ENCODE data around the gene KCNK7.
"Not testable (repeated sequence)": the region's sequence is repeated elsewhere in the genome, so short reads cannot be mapped to it uniquely, and the experiment has no call there.

The KCNK7 gene

GRCh38 chr11:65572356-65573051 lies 23.1 kb downstream of the KCNK7 start, which contains the start of gene FAM89B:
Gene FAM89B (plus strand): TSS chr11:65572538. CDS start chr11:65572670, 132 bp downstream.
- DNase-seq (ENCODE audit: low read depth): no peak

GRCh38 chr11:65571940-65572339 lies 23.7 kb downstream of the KCNK7 start:
- DNase-seq (ENCODE audit: low read depth): no peak

- DNase-seq (ENCODE audit: low read depth): no peak
These were observed 24.2 kb downstream of the KCNK7 start for GRCh38 chr11:65571420-65571819.

DNA sequence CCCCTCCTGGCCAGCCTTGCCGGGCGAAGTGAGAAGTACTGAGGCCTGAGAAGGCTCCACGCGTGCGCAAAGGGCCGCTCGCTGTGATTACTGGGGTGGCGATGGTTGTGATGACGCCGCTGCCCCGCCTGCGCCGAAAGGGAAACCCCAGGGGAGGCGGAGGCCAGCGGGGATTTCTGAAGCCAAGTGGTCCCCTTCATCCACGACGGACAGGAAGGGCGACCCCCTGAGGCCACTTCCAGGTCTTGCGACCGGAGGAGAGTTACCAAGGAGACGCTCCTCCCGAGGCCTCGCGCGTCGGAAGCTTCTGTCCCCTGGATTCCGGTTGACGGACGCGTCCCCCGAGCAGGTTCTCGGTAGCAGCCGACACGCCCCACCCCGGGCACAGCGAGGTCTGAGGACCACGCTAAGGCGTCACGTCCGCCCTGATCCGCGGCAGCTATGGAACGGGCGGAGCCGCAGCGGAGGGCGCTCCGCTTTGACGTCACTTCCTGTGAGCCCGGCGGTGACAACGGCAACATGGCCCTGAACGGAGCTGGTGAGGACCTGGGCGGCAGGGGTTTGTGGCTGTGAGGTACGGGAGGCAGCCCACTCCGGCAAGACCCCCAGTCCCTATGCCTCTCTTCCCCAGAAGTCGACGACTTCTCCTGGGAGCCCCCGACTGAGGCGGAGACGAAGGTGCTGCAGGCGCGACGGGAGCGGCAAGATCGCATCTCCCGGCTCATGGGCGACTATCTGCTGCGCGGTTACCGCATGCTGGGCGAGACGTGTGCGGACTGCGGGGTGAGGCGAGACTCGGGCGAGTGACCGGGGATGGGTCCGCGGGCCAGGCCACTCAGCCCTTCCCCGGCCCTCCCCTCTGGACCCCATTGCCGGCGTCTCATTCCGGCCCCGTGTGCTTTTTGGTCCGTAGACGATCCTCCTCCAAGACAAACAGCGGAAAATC lies 25.4 kb downstream of the KCNK7 start, which contains the start of gene ZNRD2:
TSS of gene ZNRD2 (plus strand) at position 505 of the 946 bp plus-strand sequence. CDS start at position 520, 15 bp downstream.
- DNase-seq (ENCODE audit: low read depth): peak; percentile 99

- DNase-seq (ENCODE audit: low read depth): no peak
These were observed 26.2 kb downstream of the KCNK7 start for GRCh38 chr11:65569164-65569972.

GRCh38 chr11:65565624-65566453 lies 29.8 kb downstream of the KCNK7 start:
- DNase-seq (ENCODE audit: low read depth): no peak

GRCh38 chr11:65564879-65565559 lies 30.6 kb downstream of the KCNK7 start:
- not testable (repeated sequence) for DNase-seq (ENCODE audit: low read depth)

- DNase-seq (ENCODE audit: low read depth): no peak
These were observed 32.0 kb downstream of the KCNK7 start for GRCh38 chr11:65563601-65564000.

GRCh38 chr11:65562788-65563187 lies 32.8 kb downstream of the KCNK7 start:
- no peak for DNase-seq (ENCODE audit: low read depth)

DNA sequence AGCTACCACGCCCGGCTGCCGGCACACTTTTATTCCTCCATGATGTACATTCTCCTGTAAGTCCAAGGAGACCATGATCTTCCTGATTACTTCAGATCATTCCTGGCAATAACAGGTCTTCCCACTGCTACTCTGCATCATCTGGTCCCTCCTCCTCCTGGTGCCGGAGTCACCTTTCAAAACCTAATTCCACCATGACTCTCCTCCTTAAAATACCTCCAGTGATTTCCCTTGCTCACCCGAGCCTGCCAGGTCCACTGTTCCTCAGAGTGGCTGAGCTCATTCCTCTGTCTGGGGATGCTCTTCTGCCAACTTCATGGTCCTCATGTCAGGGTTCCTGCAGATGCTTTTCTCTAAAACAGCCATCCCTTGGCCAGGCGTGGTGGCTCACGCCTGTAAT lies 33.6 kb downstream of the KCNK7 start:
- no peak for DNase-seq (ENCODE audit: low read depth)

- DNase-seq (ENCODE audit: low read depth): no peak
These were observed 34.8 kb downstream of the KCNK7 start for GRCh38 chr11:65560555-65561418.

DNA sequence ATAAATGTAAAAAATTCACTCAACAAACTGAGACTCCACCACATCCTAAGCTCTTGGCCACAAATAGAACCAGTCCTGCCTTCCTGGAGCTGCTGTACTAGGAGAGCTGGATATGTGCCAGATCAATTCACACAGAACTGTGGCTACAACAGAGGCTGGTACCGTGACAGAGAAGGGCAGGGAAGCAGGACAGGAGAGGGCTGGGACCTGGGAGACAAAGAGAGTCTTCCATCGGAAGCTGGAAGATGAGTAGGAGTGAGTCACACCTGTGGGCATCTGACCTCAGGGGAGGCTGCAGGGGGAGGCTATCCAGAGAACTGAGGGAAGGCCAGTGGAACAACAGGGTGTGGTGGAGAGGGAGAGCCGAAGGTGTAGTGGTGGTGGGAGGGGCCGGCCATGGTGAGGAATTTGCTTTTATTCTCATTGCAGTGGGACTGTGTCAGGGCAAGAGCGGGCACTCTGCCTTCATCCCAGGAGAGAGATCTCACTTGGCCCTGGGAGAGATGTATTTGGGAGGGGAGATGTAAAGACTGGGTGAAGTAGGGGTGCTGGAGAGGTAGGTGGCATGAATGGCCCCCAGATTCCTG lies 35.6 kb downstream of the KCNK7 start:
- DNase-seq (ENCODE audit: low read depth): no peak

DNA sequence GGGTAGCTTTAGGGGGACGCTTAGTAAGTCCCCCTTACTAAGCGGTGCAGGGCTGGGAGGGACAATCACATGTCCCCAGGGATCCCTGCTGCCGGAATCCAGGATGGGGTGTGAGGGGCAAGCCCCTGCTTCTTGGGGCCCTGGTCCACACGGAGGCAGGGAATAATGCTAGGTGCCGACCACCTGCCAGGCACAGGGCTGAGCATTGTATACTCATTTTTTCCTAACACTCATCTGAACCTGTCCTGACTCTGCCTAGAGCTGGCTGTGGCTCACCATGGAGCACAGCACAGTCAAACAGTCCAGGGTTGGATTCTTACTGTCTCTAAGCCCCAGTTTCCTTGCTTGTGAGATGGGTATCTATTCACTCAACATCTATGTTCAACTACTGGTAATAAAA lies 36.1 kb downstream of the KCNK7 start:
- DNase-seq (ENCODE audit: low read depth): no peak

- DNase-seq (ENCODE audit: low read depth): no peak
These were observed 36.6 kb downstream of the KCNK7 start for GRCh38 chr11:65558930-65559509.

DNA sequence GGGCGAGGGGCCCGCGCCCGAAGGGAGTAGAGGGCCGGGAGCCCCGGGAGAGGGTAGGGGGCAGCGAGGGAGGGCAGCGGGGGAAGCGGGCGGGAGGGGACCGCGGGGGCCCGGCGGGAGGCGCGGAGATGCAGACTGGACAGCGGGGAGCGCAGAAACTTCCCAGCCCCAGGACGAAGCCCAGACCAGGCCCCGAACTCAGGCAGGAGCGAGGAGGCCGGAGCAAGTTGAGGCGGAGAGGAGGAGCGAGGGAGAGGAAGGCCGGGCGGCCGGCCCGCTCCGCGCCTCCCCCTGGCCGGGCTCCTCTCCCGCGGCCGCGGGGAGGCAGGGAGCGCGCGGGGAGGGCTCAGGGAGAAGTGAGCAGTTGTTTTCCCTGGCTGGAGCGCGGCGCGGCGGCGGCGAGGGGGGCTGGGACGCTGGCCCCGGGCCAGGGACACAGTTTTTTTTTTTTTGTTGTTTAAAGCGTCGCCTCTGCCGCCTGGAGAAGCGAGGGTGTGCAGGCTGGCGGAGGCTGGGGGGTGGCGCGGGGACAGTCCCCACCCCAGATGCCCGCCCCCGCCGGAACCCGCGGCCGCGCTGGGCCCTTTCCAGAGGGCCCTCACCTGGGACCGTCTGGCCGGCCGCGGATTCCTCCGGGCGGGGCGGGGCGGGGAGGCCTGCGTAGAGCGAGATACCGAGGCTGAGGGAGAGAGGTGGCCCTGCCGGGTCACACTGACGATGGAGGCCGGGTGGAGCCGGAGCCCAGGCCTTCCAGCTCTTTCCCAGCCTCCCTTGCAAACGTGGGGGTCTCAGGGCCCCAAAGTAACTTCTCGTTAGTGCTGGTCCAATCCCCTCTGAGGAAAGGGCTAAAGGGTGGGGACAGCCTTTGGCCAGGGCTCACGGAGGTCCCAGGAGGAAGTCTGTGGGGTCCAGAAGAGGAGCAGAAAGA lies 37.3 kb downstream of the KCNK7 start, which contains the start of gene LTBP3:
TSS of gene LTBP3 (minus strand) at position 358 of the 928 bp plus-strand sequence. CDS start 400 bp downstream, outside the sequence.
- no peak for DNase-seq (ENCODE audit: low read depth)

GRCh38 chr11:65557280-65558001 lies 38.2 kb downstream of the KCNK7 start:
- DNase-seq (ENCODE audit: low read depth): no peak
